PC-3 (cell line): ENCODE measurements around the gene FRMPD1.

Experiments used
- CTCF ChIP-seq: fragments of 300-600 bp; sonication (generic); conservative IDR thresholded peaks from 2 replicates; pipeline ENCODE4 v1.5.1; 2017; ENCODE audit warnings: antibody characterized with exemption, low read depth, mild to moderate bottlenecking, low read length
- EZH2 ChIP-seq: fragments of 300-600 bp; sonication (generic); IDR thresholded peaks from one replicate; pipeline ENCODE4 v1.6.1; 2017; ENCODE audit warnings: antibody characterized with exemption, mild to moderate bottlenecking, low read length; ENCODE audit not compliant: unreplicated experiment

GRCh38 chr9:37761511-37761910 lies 110.8 kb downstream of the FRMPD1 start:
- TF ChIP-seq CTCF (no peak), EZH2 (no peak)
